ENCODE measurements around the gene MUS81.
A peak's percentile ranks its signal among the peaks of the same experiment; 100 is the strongest.
"Not testable (repeated sequence)": the region's sequence is repeated elsewhere in the genome, so short reads cannot be mapped to it uniquely, and the experiment has no call there.

The MUS81 gene

GRCh38 chr11:65860278-65861164 lies at the start of gene MUS81:
Gene MUS81, plus strand, starts transcription at chr11:65860433. Its CDS starts 321 bp downstream, at chr11:65860754.
- peak; percentile 95 for DNase-seq

- no peak for DNase-seq
Measured at GRCh38 chr11:65811764-65812475, 48.3 kb upstream of the MUS81 start.

- no peak for DNase-seq
Measured at GRCh38 chr11:65814131-65814985, 45.9 kb upstream of the MUS81 start.

- no peak for DNase-seq
Measured at GRCh38 chr11:65814986-65815565, 45.2 kb upstream of the MUS81 start.

GRCh38 chr11:65816696-65817095 lies 43.5 kb upstream of the MUS81 start:
- DNase-seq, result no peak

GRCh38 chr11:65817312-65817834 lies 42.9 kb upstream of the MUS81 start:
- DNase-seq, result no peak

- peak; percentile 83 for DNase-seq
Measured at GRCh38 chr11:65817835-65818680, 42.2 kb upstream of the MUS81 start.

GRCh38 chr11:65821107-65821506 lies 39.1 kb upstream of the MUS81 start:
- DNase-seq, result no peak

- DNase-seq, result no peak
Measured at GRCh38 chr11:65822776-65823528, 37.3 kb upstream of the MUS81 start.

GRCh38 chr11:65826984-65827735 lies 33.1 kb upstream of the MUS81 start:
- no peak for DNase-seq

GRCh38 chr11:65829459-65829858 lies 30.8 kb upstream of the MUS81 start:
- no peak for DNase-seq

GRCh38 chr11:65832231-65832630 lies 28.0 kb upstream of the MUS81 start:
- not testable (repeated sequence) for DNase-seq

- DNase-seq, result peak; percentile 89
Measured at GRCh38 chr11:65833297-65834030, 26.8 kb upstream of the MUS81 start, which contains the start of gene SNX32. Gene SNX32, plus strand, starts transcription at chr11:65833963. Its CDS starts 103 bp downstream, at chr11:65834066.

GRCh38 chr11:65834202-65834601 lies 26.0 kb upstream of the MUS81 start:
- DNase-seq, result no peak

GRCh38 chr11:65842144-65842543 lies 18.1 kb upstream of the MUS81 start:
- DNase-seq, result no peak

GRCh38 chr11:65843811-65844210 lies 16.4 kb upstream of the MUS81 start:
- no peak for DNase-seq

- DNase-seq, result no peak
Measured at GRCh38 chr11:65844231-65844872, 15.9 kb upstream of the MUS81 start.

GRCh38 chr11:65847746-65848145 lies 12.5 kb upstream of the MUS81 start:
- no peak for DNase-seq

- not testable (repeated sequence) for DNase-seq
Measured at GRCh38 chr11:65848693-65849092, 11.5 kb upstream of the MUS81 start.

Measured in GDM1 (cell line).